ENCODE measurements around the gene PRKRA. TPM values are rescaled to one million over a fixed set of nuclear protein-coding genes. Genes with fewer than 3 reads are reported as not detected.
A peak's percentile ranks its signal among the peaks of the same experiment; 100 is the strongest.
"Not testable (repeated sequence)": the region's sequence is repeated elsewhere in the genome, so short reads cannot be mapped to it uniquely, and the experiment has no call there.

Gene PRKRA
- polyA plus RNA-seq, 1 donor: 45.1 TPM

DNA sequence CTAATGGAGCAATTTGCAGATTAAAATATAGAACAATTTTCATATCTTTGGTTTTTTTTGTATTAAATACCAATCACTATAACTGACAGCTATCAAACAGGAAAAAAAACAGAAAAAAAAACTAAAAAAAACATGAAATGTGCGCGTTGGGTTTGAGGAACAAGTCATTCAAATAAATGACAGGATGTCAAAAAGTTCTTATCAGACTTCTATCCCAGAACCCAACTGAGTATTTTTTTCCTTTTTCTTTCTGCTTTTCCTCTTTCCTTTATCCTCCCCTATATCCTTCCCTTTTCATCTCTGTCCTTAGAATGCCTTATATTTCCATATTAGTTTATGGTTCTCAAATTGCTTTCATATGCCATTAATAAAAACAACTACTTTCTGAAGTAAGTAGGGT is 14.3 kb downstream of the PRKRA start:
- Histone ChIP-seq H3K27ac (ENCODE audit: low read length) (no peak overlapping the region), H3K27me3 (ENCODE audit: control insufficient read depth, insufficient read depth, low read length) (no peaks in the 10 kb centered on the region), H3K4me1 (ENCODE audit: control insufficient read depth, insufficient read depth, low read length) (no peaks in the 10 kb centered on the region), H3K4me3 (ENCODE audit: low read length) (no peak overlapping the region), H3K9me3 (ENCODE audit: control insufficient read depth, low read depth, low read length) (no peaks in the 10 kb centered on the region), H3K36me3 (ENCODE audit: control insufficient read depth, insufficient read depth, low read length) (peaks cover 57% of the 10 kb centered on the region)
- DNase-seq: no peak
- WGBS (ENCODE audit: insufficient coverage, low lambda C conversion rate): 100% methylated on average over 2 of the region's 2 CpGs

DNA sequence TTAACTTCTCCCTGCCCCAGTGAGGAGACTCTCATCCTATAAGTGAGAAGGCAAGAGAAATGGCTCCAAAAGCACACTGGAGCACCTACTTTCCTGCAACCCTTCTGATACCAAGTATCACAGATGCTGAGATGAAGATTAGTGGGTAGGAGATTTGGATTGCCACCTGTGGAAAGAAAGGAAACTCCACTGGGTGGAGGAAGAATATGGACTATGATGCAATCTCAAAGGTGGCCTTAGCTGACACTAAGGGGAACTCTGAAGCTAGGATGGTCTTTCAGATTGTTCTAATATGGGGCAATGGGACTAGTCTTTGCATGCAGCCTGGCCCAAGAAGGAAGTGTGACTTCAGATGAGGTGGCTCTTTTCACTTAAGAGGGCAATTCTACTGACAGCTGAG is 21.6 kb downstream of the PRKRA start:
- peaks cover 6% of the 10 kb centered on the region for H3K9me3 ChIP-seq (ENCODE audit: control insufficient read depth, low read depth, low read length)
- no peaks in the 10 kb centered on the region for H3K27me3 ChIP-seq (ENCODE audit: control insufficient read depth, insufficient read depth, low read length)
- H3K27ac ChIP-seq (ENCODE audit: low read length): no peak overlapping the region
- H3K4me1 ChIP-seq (ENCODE audit: control insufficient read depth, insufficient read depth, low read length): peaks cover 6% of the 10 kb centered on the region
- no peak for DNase-seq
- no peak overlapping the region for H3K4me3 ChIP-seq (ENCODE audit: low read length)
- peaks cover 46% of the 10 kb centered on the region for H3K36me3 ChIP-seq (ENCODE audit: control insufficient read depth, insufficient read depth, low read length)

DNA sequence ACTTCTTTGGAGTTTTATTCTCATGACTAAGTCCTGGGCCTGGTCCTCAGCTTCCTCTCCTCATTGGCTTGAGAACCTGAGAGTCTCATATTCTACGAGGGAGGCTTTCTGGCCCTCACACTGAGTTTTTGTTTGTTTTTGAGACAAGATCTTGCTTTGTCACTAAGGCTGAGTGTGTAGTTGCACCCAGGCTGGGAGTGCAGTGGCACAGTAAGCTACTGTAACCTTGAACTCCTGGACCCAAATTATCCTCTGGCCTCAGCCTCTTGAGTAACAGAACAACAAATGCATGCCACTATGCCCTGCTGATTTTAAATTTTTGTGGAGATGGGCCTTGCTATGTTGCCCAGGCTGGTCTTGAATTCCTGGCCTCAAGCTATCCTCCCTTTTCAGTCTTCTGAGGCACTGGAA is 22.6 kb downstream of the PRKRA start:
- WGBS (ENCODE audit: insufficient coverage, low lambda C conversion rate): no CpG with 5 or more reads among the region's 1 CpG
- Histone ChIP-seq H3K27ac (ENCODE audit: low read length) (no peak overlapping the region), H3K27me3 (ENCODE audit: control insufficient read depth, insufficient read depth, low read length) (no peaks in the 10 kb centered on the region), H3K4me1 (ENCODE audit: control insufficient read depth, insufficient read depth, low read length) (peaks cover 6% of the 10 kb centered on the region), H3K9me3 (ENCODE audit: control insufficient read depth, low read depth, low read length) (peaks cover 6% of the 10 kb centered on the region), H3K36me3 (ENCODE audit: control insufficient read depth, insufficient read depth, low read length) (peaks cover 37% of the 10 kb centered on the region), H3K4me3 (ENCODE audit: low read length) (no peak overlapping the region)
- DNase-seq: peak in 1 of 2 donors; percentile 28

DNA sequence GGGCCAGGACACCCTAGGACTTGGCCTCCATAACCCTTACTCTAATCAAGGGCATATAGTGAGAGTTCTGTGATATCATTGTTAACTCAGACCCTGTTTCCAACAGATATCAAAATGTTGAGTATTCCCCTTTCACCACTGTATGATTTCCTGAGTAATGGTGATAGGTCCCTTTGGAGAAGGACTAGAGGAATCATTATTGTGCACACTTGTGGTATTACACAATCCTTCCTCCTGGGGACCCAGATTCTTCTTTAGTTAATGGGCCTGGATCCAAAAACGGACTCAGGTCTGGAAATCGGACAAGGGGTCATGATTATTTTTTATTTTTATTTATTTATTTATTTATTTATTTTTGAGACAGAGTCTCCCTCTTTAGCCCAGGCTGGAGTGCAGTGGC is 23.5 kb downstream of the PRKRA start:
- Histone ChIP-seq H3K4me1 (ENCODE audit: control insufficient read depth, insufficient read depth, low read length) (peaks cover 6% of the 10 kb centered on the region), H3K36me3 (ENCODE audit: control insufficient read depth, insufficient read depth, low read length) (peaks cover 28% of the 10 kb centered on the region), H3K27ac (ENCODE audit: low read length) (no peak overlapping the region), H3K4me3 (ENCODE audit: low read length) (no peak overlapping the region), H3K27me3 (ENCODE audit: control insufficient read depth, insufficient read depth, low read length) (no peaks in the 10 kb centered on the region), H3K9me3 (ENCODE audit: control insufficient read depth, low read depth, low read length) (peaks cover 6% of the 10 kb centered on the region)
- WGBS (ENCODE audit: insufficient coverage, low lambda C conversion rate): 100% methylated on average over 1 of the region's 2 CpGs
- no peak for DNase-seq

DNA sequence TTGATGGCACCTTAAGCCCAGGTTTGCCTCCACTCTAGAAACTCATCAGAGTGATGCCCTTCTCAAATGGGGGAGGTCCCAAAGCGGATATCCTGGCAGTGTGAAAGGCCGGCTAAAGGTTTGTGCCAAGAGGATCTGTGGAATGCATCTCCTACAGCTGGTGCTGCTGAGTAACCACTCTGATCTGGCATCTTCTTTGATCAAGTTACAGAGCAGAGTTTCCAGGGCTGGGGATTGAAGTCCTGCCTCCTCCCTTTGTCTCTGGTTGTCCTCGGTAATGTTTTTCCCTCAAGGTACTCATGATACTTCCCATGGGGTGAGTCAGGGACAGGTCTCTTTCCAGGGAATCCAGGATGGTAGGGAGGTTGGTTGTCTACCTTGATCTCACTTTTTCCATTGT is 24.6 kb downstream of the PRKRA start:
- peaks cover 6% of the 10 kb centered on the region for H3K4me1 ChIP-seq (ENCODE audit: control insufficient read depth, insufficient read depth, low read length)
- no peaks in the 10 kb centered on the region for H3K27me3 ChIP-seq (ENCODE audit: control insufficient read depth, insufficient read depth, low read length)
- no peak for DNase-seq
- H3K36me3 ChIP-seq (ENCODE audit: control insufficient read depth, insufficient read depth, low read length): peaks cover 17% of the 10 kb centered on the region
- H3K9me3 ChIP-seq (ENCODE audit: control insufficient read depth, low read depth, low read length): peaks cover 6% of the 10 kb centered on the region
- whole genome bisulfite sequencing (ENCODE audit: insufficient coverage, low lambda C conversion rate): no CpG with 5 or more reads among the region's 3 CpGs
- no peak overlapping the region for H3K27ac ChIP-seq (ENCODE audit: low read length)
- H3K4me3 ChIP-seq (ENCODE audit: low read length): no peak overlapping the region

DNA sequence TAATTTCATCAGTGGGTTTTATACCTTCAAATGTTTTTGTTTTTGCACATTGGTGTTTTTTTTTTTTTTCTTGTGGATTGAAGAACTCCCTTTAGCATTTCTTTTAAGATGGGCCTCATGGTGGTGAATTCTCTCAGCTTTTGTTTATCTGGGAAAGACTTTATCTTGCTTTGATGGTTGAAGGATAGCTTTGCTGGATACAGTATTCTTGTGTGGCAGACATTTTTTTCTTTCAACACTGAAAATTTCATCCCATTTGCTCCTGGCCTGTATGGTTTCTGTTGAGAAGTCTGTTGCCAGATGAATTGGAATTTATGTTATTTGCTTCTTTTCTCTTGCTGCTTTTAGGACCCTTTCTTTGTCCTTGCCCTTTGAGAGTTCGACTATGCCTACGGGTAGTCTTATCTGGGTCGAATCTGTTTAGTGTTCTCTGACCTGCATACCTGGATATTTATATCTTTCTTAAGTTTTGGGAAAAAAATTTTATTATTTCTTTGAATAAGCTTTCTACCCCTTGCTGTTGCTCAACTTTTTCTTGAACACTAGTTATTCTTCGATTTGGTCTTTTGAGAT is 25.6 kb downstream of the PRKRA start:
- peaks cover 6% of the 10 kb centered on the region for H3K9me3 ChIP-seq (ENCODE audit: control insufficient read depth, low read depth, low read length)
- H3K4me1 ChIP-seq (ENCODE audit: control insufficient read depth, insufficient read depth, low read length): peaks cover 6% of the 10 kb centered on the region
- no peak overlapping the region for H3K4me3 ChIP-seq (ENCODE audit: low read length)
- no peak overlapping the region for H3K27ac ChIP-seq (ENCODE audit: low read length)
- no peak for DNase-seq
- no peaks in the 10 kb centered on the region for H3K27me3 ChIP-seq (ENCODE audit: control insufficient read depth, insufficient read depth, low read length)
- H3K36me3 ChIP-seq (ENCODE audit: control insufficient read depth, insufficient read depth, low read length): peaks cover 10% of the 10 kb centered on the region
- WGBS (ENCODE audit: insufficient coverage, low lambda C conversion rate): 100% methylated on average over 1 of the region's 4 CpGs

DNA sequence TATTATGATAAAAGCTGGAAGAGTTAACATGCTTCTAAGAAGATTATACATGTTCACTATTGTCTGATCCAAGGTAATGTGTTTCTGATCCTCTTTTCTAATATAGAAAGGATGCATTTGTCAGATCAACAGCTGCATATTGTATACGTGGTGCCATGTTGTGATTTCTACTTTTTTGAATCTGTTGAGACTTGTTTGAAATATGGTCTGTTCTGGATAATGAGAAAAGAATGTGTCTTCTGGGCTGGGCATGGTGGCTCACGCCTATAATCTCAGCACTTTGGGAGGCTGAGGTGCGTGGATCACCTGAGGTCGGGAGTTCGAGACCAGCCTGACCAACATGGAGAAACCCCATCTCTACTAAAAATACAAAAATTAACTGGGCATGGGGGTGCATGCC is 27.2 kb downstream of the PRKRA start:
- no CpG with 5 or more reads among the region's 5 CpGs for WGBS (ENCODE audit: insufficient coverage, low lambda C conversion rate)

DNA sequence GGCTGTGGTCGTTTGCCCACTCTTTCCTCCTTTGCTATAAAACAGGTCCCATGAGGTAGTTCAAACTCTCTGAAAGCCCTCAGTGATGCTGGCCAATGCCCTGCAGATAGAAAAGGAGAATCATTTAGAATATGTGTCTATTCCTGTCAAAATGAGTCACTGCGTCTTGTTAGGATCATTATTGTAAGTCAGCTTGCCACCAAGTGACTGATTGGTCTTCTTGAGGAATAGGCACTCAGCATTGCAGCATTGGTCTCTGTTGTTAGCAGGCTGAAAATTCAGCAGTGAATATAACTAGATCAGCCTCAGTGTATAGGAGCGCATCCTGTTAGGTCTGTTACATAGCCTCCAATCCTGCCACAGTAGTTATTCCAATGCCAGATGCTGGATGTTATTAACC is 28.9 kb downstream of the PRKRA start:
- Histone ChIP-seq H3K4me1 (ENCODE audit: control insufficient read depth, insufficient read depth, low read length) (no peaks in the 10 kb centered on the region), H3K27ac (ENCODE audit: low read length) (no peak overlapping the region), H3K4me3 (ENCODE audit: low read length) (no peak overlapping the region), H3K36me3 (ENCODE audit: control insufficient read depth, insufficient read depth, low read length) (no peaks in the 10 kb centered on the region), H3K27me3 (ENCODE audit: control insufficient read depth, insufficient read depth, low read length) (no peaks in the 10 kb centered on the region), H3K9me3 (ENCODE audit: control insufficient read depth, low read depth, low read length) (peaks cover 6% of the 10 kb centered on the region)
- DNase-seq: no peak
- no CpG with 5 or more reads among the region's 3 CpGs for WGBS (ENCODE audit: insufficient coverage, low lambda C conversion rate)

More for the DNA sequence above, 27.2 kb downstream of the PRKRA start:
- not testable (repeated sequence) for H3K36me3 ChIP-seq (ENCODE audit: control insufficient read depth, insufficient read depth, low read length); DNase-seq; H3K27ac ChIP-seq (ENCODE audit: low read length); H3K27me3 ChIP-seq (ENCODE audit: control insufficient read depth, insufficient read depth, low read length); H3K4me3 ChIP-seq (ENCODE audit: low read length); H3K4me1 ChIP-seq (ENCODE audit: control insufficient read depth, insufficient read depth, low read length); H3K9me3 ChIP-seq (ENCODE audit: control insufficient read depth, low read depth, low read length)

DNA sequence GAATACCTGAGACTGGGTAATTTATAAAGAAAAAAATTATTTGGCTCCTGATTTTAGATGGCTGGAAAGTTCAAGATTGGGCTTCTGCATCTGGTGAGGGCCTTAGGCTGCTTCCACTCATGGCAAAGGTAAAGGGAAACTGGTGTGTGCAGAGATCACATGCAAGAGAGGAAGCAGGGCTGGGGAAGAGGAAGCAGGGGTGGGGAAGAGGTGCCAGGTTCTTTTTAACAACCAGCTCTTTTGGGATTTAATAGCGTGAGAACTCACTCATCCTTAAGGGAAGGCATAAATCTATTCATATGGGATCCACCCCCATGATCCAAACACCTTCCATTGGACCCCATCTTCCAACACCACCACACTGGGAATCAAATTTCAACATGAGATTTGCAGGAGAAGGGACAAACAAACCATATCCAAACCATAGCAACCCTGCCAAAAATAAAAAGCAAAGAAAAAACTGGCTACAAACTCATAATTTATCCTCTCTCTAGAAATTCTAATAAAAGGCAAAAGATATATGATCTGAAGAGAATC is 30.4 kb downstream of the PRKRA start:
- Histone ChIP-seq H3K36me3 (ENCODE audit: control insufficient read depth, insufficient read depth, low read length) (no peaks in the 10 kb centered on the region), H3K27me3 (ENCODE audit: control insufficient read depth, insufficient read depth, low read length) (no peaks in the 10 kb centered on the region), H3K9me3 (ENCODE audit: control insufficient read depth, low read depth, low read length) (peaks cover 6% of the 10 kb centered on the region), H3K4me1 (ENCODE audit: control insufficient read depth, insufficient read depth, low read length) (no peaks in the 10 kb centered on the region), H3K4me3 (ENCODE audit: low read length) (no peak overlapping the region), H3K27ac (ENCODE audit: low read length) (no peak overlapping the region)
- WGBS (ENCODE audit: insufficient coverage, low lambda C conversion rate): no CpG with 5 or more reads among the region's 1 CpG
- no peak for DNase-seq

DNA sequence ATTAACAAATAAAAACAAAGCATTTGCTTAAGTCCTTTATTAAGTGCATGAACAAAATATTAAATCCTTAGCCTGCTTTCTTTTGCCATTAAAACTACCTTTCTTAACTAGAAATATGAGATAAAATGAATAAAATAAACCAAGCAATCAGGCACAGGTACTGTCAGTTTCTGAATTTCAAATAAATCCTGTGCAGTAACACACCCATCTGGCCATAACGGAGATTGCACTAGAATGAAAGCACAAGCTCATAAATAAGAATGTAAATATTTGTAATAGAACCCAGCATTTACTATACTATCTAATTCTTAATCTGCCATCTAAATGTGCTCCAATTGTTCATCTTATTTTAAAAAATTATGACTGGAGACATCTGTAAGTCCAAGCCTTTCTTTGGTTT is 31.9 kb downstream of the PRKRA start:
- peak in 1 of 2 donors; percentile 25 for DNase-seq
- no peaks in the 10 kb centered on the region for H3K9me3 ChIP-seq (ENCODE audit: control insufficient read depth, low read depth, low read length)
- no CpG with 5 or more reads among the region's 1 CpG for WGBS (ENCODE audit: insufficient coverage, low lambda C conversion rate)

DNA sequence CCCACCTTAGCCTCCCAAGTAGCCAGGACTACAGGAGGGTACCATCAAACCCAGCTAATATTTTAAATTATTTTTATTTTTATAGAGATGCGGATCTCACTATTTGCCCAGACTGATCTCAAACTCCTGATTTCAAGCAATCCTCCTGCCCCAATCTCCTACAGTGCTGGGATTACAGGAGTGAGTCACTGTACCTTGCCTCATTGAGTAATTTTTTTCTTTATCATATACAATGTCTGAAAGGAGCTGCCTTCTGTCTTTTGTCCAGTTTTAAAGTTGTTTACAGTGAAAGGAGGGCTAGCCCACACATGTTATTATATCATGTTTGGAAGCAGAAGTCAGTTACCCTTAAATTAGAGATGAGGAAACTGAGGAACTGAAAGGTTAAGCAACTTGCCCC is 32.5 kb downstream of the PRKRA start:
- Histone ChIP-seq H3K36me3 (ENCODE audit: control insufficient read depth, insufficient read depth, low read length) (no peaks in the 10 kb centered on the region), H3K4me1 (ENCODE audit: control insufficient read depth, insufficient read depth, low read length) (no peaks in the 10 kb centered on the region), H3K27me3 (ENCODE audit: control insufficient read depth, insufficient read depth, low read length) (no peaks in the 10 kb centered on the region), H3K27ac (ENCODE audit: low read length) (no peak overlapping the region), H3K9me3 (ENCODE audit: control insufficient read depth, low read depth, low read length) (no peaks in the 10 kb centered on the region), H3K4me3 (ENCODE audit: low read length) (no peak overlapping the region)
- no CpG with 5 or more reads among the region's 1 CpG for WGBS (ENCODE audit: insufficient coverage, low lambda C conversion rate)
- DNase-seq: peak in 1 of 2 donors; percentile 31

More for the DNA sequence above, 31.9 kb downstream of the PRKRA start:
- Histone ChIP-seq H3K4me3 (ENCODE audit: low read length) (no peak overlapping the region), H3K4me1 (ENCODE audit: control insufficient read depth, insufficient read depth, low read length) (no peaks in the 10 kb centered on the region), H3K27ac (ENCODE audit: low read length) (no peak overlapping the region), H3K27me3 (ENCODE audit: control insufficient read depth, insufficient read depth, low read length) (no peaks in the 10 kb centered on the region), H3K36me3 (ENCODE audit: control insufficient read depth, insufficient read depth, low read length) (no peaks in the 10 kb centered on the region)

Data from large intestine (tissue), 3 donors.